ENCODE results near the gene ZNF3. TPM values are rescaled to one million over a fixed set of nuclear protein-coding genes. Genes with fewer than 3 reads are reported as not detected.

ZNF3 gene
- total and polyA plus RNA-seq, 9 of the 15 experiments (the other 6 are each of a cell fraction or from before 2014, with no cell fraction given), result 30.0 to 64.9 (median 51.5) TPM

- TF ChIP-seq CEBPZ (IDR thresholded peaks at IDR 0.05; ENCODE audit: borderline replicate concordance, low read depth, low read length) (no peak), HINFP (tag; conservative IDR thresholded peaks at IDR 0.05; ENCODE audit: low read depth) (no peak), TCF7L2 (IDR thresholded peaks at IDR 0.05; ENCODE audit: low read depth, low read length) (peak; percentile 93), CHD1 (IDR thresholded peaks at IDR 0.05; ENCODE audit: low read length) (peak; percentile 11), SP1 (CRISPR knock-in tag; IDR thresholded peaks at IDR 0.05) (peak; percentile 80), DIDO1 (tag; IDR thresholded peaks at IDR 0.05; ENCODE audit: low read depth) (0 out of 2 replicates have a peak, but pooled peaks have one; percentile 26), DDX20 (tag; IDR thresholded peaks at IDR 0.05; ENCODE audit: low read depth) (no peak), XRCC5 (IDR thresholded peaks at IDR 0.05; ENCODE audit: low read depth, low read length) (no peak), PRMT5 (CRISPR knock-in tag; IDR thresholded peaks at IDR 0.05) (0 out of 2 replicates have a peak, but pooled peaks have one; percentile 28), RCOR1 (IDR thresholded peaks at IDR 0.05; ENCODE audit: borderline replicate concordance in 1 of 2, low read depth in 2 of 2, low read length in 2 of 2) (peak in 1 of 2 experiments; percentile 2; a peak in 1 of 4 replicates), ZNF512 (tag; IDR thresholded peaks at IDR 0.05) (no peak), ZNF280B (CRISPR knock-in tag; IDR thresholded peaks at IDR 0.05) (no peak), KDM5B (IDR thresholded peaks at IDR 0.05; ENCODE audit: insufficient replicate concordance, low read depth, low read length) (peak; percentile 77)
- TF ChIP-seq, protein P1, sequence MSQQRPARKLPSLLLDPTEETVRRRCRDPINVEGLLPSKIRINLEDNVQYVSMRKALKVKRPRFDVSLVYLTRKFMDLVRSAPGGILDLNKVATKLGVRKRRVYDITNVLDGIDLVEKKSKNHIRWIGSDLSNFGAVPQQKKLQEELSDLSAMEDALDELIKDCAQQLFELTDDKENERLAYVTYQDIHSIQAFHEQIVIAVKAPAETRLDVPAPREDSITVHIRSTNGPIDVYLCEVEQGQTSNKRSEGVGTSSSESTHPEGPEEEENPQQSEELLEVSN (IDR thresholded peaks at IDR 0.05; ENCODE audit: borderline replicate concordance in 1 of 2, extremely low read depth in 1 of 2, insufficient read depth in 1 of 2, insufficient read length in 1 of 2, low read depth in 1 of 2, low read length in 1 of 2, poor library complexity in 1 of 2, severe bottlenecking in 1 of 2), result peak in 1 of 2 experiments; percentile 82
These were observed 45.7 kb upstream of the ZNF3 start, which contains the start of gene MBLAC1 (continued) for GRCh38 chr7:100126931-100127865.
